Left colon (tissue), 2 donors: ENCODE results near the gene SPATA22. TPM values are rescaled to one million over a fixed set of nuclear protein-coding genes. Genes with fewer than 3 reads are reported as not detected.
A peak's percentile ranks its signal among the peaks of the same experiment; 100 is the strongest.
"Not testable (repeated sequence)": the region's sequence is repeated elsewhere in the genome, so short reads cannot be mapped to it uniquely, and the experiment has no call there.

Experiments
- ATAC-seq: fragments of 200-7000 bp; cut with Tn5 transposase; one replicate; pipeline ENCODE4 v1.9.1; 2020; ENCODE audit warnings: mild to moderate bottlenecking, moderate library complexity
- DNase-seq, 2 donors: peaks; one replicate each; pipeline ENCODE4 v3.0.0-alpha.2; 2020
- intact Hi-C, 2 donors: fragments of 100-400 bp; cut with DNase I in 1 of 2; cut with micrococcal nuclease in 1 of 2; formaldehyde crosslinking; loops; one replicate each; pipeline versions ENCODE4 v1.11.2 to v1.14.0; 2022; cut with DNase I, micrococcal nuclease
- total RNA-seq, 2 donors: library from RNA; stranded (reverse); fragmentation: NEBNext Ultra II Directional; extraction: Animal tissue kit (Norgen Biotek cat#: 25700); gene quantifications; one replicate each; pipeline ENCODE4 v1.2.1, GENCODE V29; 2021
- donor health status: DM: no; HTN: no; CAD: no.
- donor health status: DM: yes; HTN: yes; CAD: no.

The SPATA22 gene
- total RNA-seq, 2 donors from 2014 or later: not detected

- intact Hi-C loops: no loop called here
- DNase-seq (no peak), ATAC-seq (peak; percentile 67)
Measured at GRCh38 chr17:3475812-3476610, 4.4 kb upstream of the SPATA22 start, which contains the start of gene ASPA. ASPA (plus strand) TSS chr17:3475997; CDS start chr17:3476160, 163 bp downstream.

GRCh38 chr17:3475251-3475685 lies 3.6 kb upstream of the SPATA22 start:
- DNase-seq (no peak), ATAC-seq (no peak)
- intact Hi-C loops: no loop called here

- intact Hi-C loops: no loop called here
- ATAC-seq (peak; percentile 84), DNase-seq (no peak)
Measured at GRCh38 chr17:3474212-3474611, 2.6 kb upstream of the SPATA22 start.

- DNase-seq (no peak), ATAC-seq (no peak)
- intact Hi-C loops: no loop called here
Measured at GRCh38 chr17:3472137-3472536, 518 bp upstream of the SPATA22 start.

- ATAC-seq: peak; percentile 74
- intact Hi-C loops: no loop called here
- DNase-seq: no peak
Measured at GRCh38 chr17:3469529-3469928, 2.1 kb downstream of the SPATA22 start.

GRCh38 chr17:3466355-3466754 lies 5.3 kb downstream of the SPATA22 start:
- ATAC-seq: peak; percentile 61
- DNase-seq, intact Hi-C loops: not testable (repeated sequence)

- DNase-seq (no peak), ATAC-seq (peak; percentile 91)
- intact Hi-C loops: no loop called here
Measured at GRCh38 chr17:3448059-3448665, 23.5 kb downstream of the SPATA22 start.

GRCh38 chr17:3447625-3448024 lies 24.0 kb downstream of the SPATA22 start:
- peak; percentile 62 for ATAC-seq
- intact Hi-C loops: no loop called here
- no peak for DNase-seq

GRCh38 chr17:3440451-3440850 lies 31.2 kb downstream of the SPATA22 start:
- ATAC-seq (no peak), DNase-seq (no peak)
- intact Hi-C loops: no loop called here

- no peak for ATAC-seq
- DNase-seq: no peak
- intact Hi-C loops: no loop called here
Measured at GRCh38 chr17:3438368-3438767, 33.3 kb downstream of the SPATA22 start.

- DNase-seq (no peak), ATAC-seq (no peak)
- intact Hi-C loops: no loop called here
Measured at GRCh38 chr17:3433741-3434140, 37.9 kb downstream of the SPATA22 start, which contains the start of gene OR1E2. OR1E2 (minus strand) TSS chr17:3433841; CDS start chr17:3433841, 0 bp downstream.

GRCh38 chr17:3433215-3433614 lies 38.4 kb downstream of the SPATA22 start:
- DNase-seq: peak in 1 of 2 donors; percentile 6
- intact Hi-C loops, ATAC-seq: not testable (repeated sequence)

GRCh38 chr17:3418222-3418621 lies 53.4 kb downstream of the SPATA22 start:
- no peak for DNase-seq
- intact Hi-C loops: no loop called here
- no peak for ATAC-seq

GRCh38 chr17:3415610-3416009 lies 56.0 kb downstream of the SPATA22 start:
- no peak for ATAC-seq
- no peak for DNase-seq
- intact Hi-C loops: no loop called here

GRCh38 chr17:3412216-3412615 lies 59.4 kb downstream of the SPATA22 start:
- DNase-seq, intact Hi-C loops, ATAC-seq: not testable (repeated sequence)

- DNase-seq (no peak), ATAC-seq (no peak)
- intact Hi-C loops: no loop called here
Measured at GRCh38 chr17:3411070-3411469, 60.5 kb downstream of the SPATA22 start, which contains the start of gene OR3A3. OR3A3 (plus strand) TSS chr17:3411370.

GRCh38 chr17:3403856-3404255 lies 67.8 kb downstream of the SPATA22 start:
- ATAC-seq, DNase-seq, intact Hi-C loops: not testable (repeated sequence)

GRCh38 chr17:3401786-3402185 lies 69.8 kb downstream of the SPATA22 start:
- intact Hi-C loops: no loop called here

GRCh38 chr17:3400055-3400454 lies 71.6 kb downstream of the SPATA22 start:
- ATAC-seq (no peak), DNase-seq (no peak)
- intact Hi-C loops: no loop called here

More at GRCh38 chr17:3401786-3402185, 69.8 kb downstream of the SPATA22 start:
- ATAC-seq (no peak), DNase-seq (no peak)

- DNase-seq (no peak), ATAC-seq (no peak)
- intact Hi-C loops: no loop called here
Measured at GRCh38 chr17:3398310-3398709, 73.3 kb downstream of the SPATA22 start, which contains the start of gene OR1E1. OR1E1 (minus strand) TSS chr17:3398410; CDS start chr17:3398410, 0 bp downstream.
